ENCODE measurements around the gene ST3GAL3. TPM values are rescaled to one million over a fixed set of nuclear protein-coding genes. Genes with fewer than 3 reads are reported as not detected.

The ST3GAL3 gene
- total RNA-seq, 4 donors from 2014 or later: 4.1 to 47.2 (median 19.0) TPM

DNA sequence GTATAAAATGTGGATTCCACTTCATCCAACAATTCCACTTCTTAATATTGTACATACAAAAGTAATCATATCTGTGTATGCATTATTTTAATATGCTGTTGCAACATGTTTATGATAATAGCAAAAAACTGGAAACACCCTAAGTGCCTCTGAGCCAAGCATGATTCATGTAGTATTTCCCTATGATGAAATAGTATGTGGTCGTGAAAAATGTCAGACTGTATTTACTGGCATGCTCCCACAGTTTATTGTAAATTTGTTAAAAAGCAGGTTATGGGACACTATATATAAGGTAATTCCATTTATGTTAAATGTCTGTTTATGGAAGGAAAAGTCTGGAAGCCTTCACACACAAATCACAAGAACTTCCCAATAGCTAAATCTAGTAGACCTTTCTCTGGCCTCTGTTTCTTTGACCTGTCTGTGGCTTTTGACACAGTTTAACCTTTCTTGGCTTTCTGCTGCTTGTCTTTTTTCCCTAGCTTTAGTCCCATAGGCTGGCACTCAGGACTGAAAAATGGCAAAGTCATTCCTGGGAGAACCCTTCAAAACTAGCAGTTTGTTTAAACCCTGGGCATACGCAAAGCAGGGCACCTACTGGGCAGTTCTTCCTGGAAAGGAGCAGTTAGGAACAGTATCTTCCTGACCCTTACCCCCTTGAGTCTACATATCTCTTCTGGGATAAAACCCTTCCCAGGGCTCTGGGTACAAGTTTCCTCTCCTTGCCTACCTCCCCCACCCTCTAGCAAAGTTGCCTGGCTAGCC, 160.8 kb downstream of the ST3GAL3 start:
- Histone ChIP-seq H3K36me3 (no peaks in the 10 kb centered on the region), H3K27me3 (no peaks in the 10 kb centered on the region), H3K27ac (peak overlapping the region in 1 of 2 donors; percentile 63), H3K4me3 (no peak overlapping the region), H3K4me1 (no peaks in the 10 kb centered on the region), H3K9me3 (no peaks in the 10 kb centered on the region)
- TF ChIP-seq, protein P1, sequence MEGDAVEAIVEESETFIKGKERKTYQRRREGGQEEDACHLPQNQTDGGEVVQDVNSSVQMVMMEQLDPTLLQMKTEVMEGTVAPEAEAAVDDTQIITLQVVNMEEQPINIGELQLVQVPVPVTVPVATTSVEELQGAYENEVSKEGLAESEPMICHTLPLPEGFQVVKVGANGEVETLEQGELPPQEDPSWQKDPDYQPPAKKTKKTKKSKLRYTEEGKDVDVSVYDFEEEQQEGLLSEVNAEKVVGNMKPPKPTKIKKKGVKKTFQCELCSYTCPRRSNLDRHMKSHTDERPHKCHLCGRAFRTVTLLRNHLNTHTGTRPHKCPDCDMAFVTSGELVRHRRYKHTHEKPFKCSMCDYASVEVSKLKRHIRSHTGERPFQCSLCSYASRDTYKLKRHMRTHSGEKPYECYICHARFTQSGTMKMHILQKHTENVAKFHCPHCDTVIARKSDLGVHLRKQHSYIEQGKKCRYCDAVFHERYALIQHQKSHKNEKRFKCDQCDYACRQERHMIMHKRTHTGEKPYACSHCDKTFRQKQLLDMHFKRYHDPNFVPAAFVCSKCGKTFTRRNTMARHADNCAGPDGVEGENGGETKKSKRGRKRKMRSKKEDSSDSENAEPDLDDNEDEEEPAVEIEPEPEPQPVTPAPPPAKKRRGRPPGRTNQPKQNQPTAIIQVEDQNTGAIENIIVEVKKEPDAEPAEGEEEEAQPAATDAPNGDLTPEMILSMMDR (IDR thresholded peaks at IDR 0.05): no peak
- TF ChIP-seq POLR2A (IDR thresholded peaks at IDR 0.05): no peak
- DNase-seq: no peak
- intact Hi-C loops (cut with DNase I; ENCODE audit: low total_unique reads): no loop called here

DNA sequence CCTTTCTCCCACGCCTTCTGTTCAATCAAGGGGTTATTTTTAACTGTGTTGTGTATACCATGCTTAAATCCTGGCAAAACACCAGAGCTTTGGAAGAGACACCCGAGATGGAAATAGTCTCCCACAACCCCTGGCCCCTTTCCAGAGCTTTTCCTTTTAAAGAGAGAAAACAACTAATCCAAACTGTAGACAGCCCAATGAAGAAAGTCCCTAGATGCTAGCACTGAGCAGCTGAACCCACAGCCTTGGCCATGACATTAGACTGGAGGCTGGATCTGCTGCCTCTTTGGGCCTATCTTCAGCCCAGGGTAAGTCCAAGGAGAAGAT, 161.4 kb downstream of the ST3GAL3 start:
- no peak for TF ChIP-seq POLR2A (IDR thresholded peaks at IDR 0.05)
- TF ChIP-seq, protein P1 (IDR thresholded peaks at IDR 0.05): no peak
- Histone ChIP-seq H3K4me1 (no peaks in the 10 kb centered on the region), H3K36me3 (no peaks in the 10 kb centered on the region), H3K4me3 (no peak overlapping the region), H3K27ac (peak overlapping the region in 1 of 2 donors; percentile 63), H3K27me3 (no peaks in the 10 kb centered on the region), H3K9me3 (no peaks in the 10 kb centered on the region)
- peak; percentile 35 to 65 for DNase-seq
- intact Hi-C loops (cut with DNase I; ENCODE audit: low total_unique reads): no loop called here

DNA sequence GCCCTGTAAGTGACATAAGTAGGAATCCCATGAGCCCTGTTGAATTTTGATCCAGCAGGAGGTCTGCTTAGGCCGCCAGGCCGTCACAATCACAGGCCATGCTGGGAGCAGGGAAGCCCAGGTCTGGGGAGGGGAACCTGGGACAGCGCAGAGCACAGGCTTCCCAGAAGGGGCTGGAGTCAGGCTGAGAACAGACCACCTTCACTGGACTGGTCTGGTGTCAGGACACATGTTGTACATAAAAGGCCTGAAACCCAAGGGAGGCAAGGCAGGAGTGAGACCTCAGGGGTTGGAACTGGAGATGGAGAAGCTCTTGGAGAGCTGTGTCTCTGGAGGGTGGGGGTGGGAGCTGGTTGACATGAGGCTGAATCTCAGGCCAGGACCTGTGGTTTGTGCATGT, 163.0 kb downstream of the ST3GAL3 start:
- intact Hi-C loops (cut with DNase I; ENCODE audit: low total_unique reads): no loop called here
- TF ChIP-seq POLR2A (IDR thresholded peaks at IDR 0.05): no peak
- TF ChIP-seq, protein P1 (IDR thresholded peaks at IDR 0.05): no peak
- no peaks in the 10 kb centered on the region for H3K36me3 ChIP-seq
- no peak overlapping the region for H3K4me3 ChIP-seq
- H3K9me3 ChIP-seq: no peaks in the 10 kb centered on the region
- no peaks in the 10 kb centered on the region for H3K27me3 ChIP-seq
- no peak overlapping the region for H3K27ac ChIP-seq
- no peaks in the 10 kb centered on the region for H3K4me1 ChIP-seq
- DNase-seq: no peak

DNA sequence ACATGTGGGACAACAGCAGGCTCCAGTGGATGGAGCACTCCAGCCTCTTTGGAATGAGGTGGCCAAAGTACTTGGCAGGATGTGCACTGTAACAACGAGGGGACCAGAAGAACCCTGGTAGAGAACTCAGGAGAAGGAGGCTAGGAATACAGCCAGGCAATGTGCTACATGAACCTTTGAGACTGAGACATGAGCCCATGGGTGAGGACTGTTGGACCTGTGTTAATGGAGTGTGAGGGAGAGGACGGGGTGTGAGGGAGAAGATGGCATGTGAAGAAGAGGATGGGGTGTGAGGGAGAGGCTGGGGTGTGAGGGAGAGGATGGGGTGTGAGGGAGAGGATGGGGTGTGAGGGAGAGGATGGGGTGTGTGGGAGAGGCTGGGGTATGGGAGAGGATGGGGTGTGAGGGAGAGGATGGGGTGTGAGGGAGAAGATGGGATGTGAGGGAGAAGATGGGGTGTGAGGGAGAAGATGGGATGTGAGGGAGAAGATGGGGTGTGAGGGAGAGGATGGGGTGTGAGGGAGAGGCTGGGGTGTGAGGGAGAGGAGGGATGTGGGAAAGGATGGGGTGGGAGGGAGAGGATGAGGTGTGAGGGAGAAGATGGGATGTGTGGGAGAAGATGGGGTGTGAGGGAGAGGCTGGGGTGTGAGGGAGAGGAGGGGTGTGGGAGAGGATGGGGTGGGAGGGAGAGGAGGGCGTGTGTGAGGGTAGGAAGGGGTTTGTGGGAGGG, 164.0 kb downstream of the ST3GAL3 start:
- intact Hi-C loops (cut with DNase I; ENCODE audit: low total_unique reads): no loop called here
- Histone ChIP-seq H3K27me3 (no peaks in the 10 kb centered on the region), H3K9me3 (no peaks in the 10 kb centered on the region), H3K36me3 (no peaks in the 10 kb centered on the region), H3K27ac (no peak overlapping the region), H3K4me3 (no peak overlapping the region), H3K4me1 (no peaks in the 10 kb centered on the region)
- DNase-seq: no peak
- TF ChIP-seq, protein P1 (IDR thresholded peaks at IDR 0.05): no peak
- no peak for TF ChIP-seq POLR2A (IDR thresholded peaks at IDR 0.05)

DNA sequence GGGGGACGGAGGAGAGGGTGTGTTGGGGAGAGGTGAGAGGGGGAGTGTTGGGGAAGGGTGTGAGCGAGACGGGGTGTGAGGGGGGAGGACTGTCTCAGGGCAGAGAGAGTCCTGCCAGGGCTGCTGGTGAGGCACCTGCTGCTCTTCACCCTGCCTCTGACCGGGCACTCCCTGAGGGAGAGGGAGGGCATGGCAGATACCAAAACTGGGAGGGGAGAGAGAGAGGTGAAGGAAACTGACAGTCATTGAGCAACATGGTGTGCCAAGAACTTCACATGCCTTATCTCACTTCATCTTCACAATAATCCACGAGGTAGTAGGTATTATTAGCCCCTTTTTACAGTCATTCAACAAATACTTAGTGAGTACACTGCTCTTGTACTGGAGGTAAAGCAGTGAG, 164.9 kb downstream of the ST3GAL3 start:
- intact Hi-C loops (cut with DNase I; ENCODE audit: low total_unique reads): no loop called here
- Histone ChIP-seq H3K9me3 (no peaks in the 10 kb centered on the region), H3K27me3 (no peaks in the 10 kb centered on the region), H3K4me1 (no peaks in the 10 kb centered on the region), H3K36me3 (no peaks in the 10 kb centered on the region), H3K27ac (no peak overlapping the region), H3K4me3 (no peak overlapping the region)
- TF ChIP-seq, protein P1 (IDR thresholded peaks at IDR 0.05): no peak
- no peak for TF ChIP-seq POLR2A (IDR thresholded peaks at IDR 0.05)
- no peak for DNase-seq

All from uterus (tissue), 4 donors.